NCI-H2107 treated with DMSO at 0.1 percent for 48 hours (cell line): ENCODE results near the gene KAT6B.

ENCODE experiments used
- DNase-seq: peaks from one replicate; lab custom pipeline; 2025; ENCODE audit not compliant: unreplicated experiment; lab: John Stamatoyannopoulos, UW

KAT6B gene

DNA sequence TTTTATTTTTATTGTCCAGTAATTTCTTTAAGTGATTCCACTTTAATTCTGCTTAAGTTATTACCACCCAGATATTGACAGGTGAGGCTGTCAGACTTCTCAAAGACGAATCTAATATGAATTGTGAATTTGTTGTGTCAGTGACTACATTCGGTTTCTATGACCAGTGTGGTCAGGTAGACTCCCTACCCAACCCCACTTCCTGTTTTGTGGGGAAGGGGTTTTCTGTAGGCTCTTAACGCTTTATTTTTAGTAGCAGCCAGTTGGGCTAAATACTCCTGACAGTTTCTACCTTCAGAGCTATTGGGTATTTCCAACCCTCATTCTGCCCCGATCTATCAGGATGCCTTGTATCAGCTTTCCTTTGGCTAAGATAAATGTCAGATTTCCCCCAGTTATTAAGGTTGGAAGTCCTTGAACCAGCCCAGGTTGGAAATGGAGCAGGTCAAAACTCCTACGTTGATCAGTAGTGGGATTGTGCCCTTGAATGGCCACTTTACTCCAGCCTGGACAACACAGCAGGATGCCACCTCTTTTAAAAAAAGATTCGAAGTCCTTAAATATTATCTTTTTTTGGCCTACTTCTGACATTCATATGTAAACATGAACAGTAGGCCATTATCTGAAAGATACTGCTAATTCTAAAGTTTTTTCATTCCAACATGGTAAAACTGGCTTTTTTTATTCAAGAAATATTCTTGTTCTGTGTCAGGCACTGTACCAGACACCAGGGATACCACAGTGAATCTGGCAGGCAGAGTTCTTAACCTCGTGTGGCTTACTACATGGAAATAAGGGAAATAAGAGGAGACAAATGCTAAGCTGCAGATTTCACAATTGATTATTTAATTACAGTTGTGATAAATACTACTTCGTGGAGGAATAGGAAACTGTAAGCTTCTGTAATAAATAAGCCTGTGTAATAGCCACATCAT is 151.8 kb downstream of the KAT6B start:
- no peak for DNase-seq

- no peak for DNase-seq
Observed at GRCh38 chr10:74981831-74982633, 155.6 kb downstream of the KAT6B start.

GRCh38 chr10:74982634-74982982 is 156.2 kb downstream of the KAT6B start:
- DNase-seq: no peak

- DNase-seq: no peak
Observed at GRCh38 chr10:74983383-74983782, 157.0 kb downstream of the KAT6B start.

DNA sequence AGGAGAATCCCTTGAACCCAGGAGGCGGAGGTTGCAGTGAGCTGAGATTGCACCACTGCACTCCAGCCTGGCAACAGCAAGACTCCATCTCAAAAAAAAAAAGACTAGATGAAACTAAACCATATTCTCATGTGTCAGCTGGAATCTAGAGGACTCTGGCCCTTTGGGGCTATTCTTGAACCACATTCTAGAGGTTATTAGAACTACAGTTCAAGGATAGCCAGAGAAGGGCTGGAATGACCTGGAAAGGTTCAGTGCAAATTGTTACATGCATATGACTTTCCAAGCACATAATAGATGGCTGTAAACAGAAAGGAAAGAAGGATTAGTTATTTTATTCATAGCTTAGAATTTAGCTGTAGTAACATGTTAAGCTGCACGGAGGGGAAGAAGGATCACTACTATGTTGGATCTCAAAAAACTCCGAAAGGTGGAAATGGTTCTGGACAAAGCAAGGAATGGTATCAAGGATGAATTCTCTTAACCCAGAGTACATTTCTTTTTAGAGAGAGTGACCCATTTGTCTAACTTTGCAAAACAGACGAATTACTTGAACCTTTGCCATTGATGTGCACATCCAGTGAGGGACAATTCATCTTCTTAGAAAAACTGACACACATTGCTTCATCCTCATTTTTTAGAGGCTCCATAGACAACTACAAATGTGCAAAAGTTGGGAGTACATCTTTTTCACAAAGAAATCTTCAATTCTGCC is 161.1 kb downstream of the KAT6B start:
- DNase-seq: no peak

- DNase-seq: no peak
Observed at GRCh38 chr10:74988054-74988775, 161.8 kb downstream of the KAT6B start.

DNA sequence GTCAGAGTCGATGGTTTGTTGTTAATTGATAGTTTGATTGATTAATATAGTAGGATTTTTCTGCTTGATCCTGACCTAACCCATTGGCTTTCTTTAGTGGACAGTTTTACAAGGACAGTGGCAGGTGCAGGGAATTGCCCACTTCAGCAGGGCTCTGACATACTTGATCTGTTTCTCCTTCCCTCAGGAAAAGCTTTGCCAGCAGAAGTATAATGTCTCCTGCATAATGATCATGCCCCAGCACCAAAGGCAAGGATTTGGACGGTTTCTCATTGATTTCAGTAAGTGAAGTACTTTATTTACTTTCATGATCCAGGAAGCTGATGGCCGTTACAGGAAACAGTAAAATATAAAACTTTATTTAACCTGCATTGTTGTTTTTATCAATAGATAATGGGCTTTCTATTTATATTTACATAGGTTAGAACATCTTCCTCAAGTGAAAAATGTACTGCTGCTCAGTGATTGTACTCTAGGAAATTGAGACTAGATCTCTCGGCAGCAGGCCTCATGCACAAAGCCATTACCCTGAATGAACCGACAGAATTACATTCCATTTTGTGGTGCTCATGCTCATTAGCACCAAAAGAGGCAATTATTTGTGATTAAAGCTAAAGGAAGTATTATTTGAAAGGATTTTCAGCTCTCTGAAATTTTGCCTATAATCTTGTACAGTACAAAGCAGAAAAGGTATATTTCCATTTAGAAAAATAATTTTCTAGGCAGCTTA is 162.6 kb downstream of the KAT6B start:
- DNase-seq: peak; percentile 57

DNA sequence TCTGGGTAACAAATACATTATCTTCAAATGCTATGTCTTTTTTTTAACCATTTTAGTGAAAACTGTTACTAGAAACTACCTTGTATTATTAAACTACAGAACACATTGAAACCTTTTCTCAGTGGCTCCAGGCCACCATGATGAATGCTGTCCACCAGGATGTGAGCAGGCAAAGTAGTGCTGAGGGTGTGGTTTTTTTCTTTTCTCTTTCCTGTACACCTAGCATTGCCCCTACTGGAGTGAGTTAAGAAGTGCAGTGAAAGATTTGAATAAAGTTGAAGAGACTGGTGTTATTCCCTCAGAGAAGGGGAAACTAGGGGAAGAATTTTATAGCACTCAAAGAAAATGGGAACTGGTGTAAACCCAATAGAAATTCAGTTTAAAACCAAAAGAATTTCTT is 165.0 kb downstream of the KAT6B start:
- DNase-seq: no peak

GRCh38 chr10:74992068-74992467 is 165.7 kb downstream of the KAT6B start:
- DNase-seq: no peak

- no peak for DNase-seq
Observed at GRCh38 chr10:74993649-74994048, 167.2 kb downstream of the KAT6B start.

DNA sequence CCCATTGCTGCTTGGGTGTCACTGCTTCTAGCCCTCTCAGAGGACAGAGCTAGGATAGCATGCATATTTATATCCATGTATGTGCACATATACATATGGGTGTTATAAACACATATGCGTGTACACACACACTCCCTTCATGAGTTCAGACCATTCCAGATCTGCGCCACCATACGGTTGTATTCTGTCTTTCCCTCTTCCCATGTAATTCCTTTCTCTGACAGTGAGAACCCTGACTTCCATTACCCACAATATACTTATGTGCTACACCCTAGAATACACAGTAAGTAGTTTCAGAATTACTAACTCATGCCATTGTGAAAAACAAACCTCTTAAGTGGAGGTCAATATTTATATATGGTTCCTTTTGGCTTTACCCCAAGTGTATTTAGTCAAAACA is 168.5 kb downstream of the KAT6B start:
- DNase-seq: no peak

DNA sequence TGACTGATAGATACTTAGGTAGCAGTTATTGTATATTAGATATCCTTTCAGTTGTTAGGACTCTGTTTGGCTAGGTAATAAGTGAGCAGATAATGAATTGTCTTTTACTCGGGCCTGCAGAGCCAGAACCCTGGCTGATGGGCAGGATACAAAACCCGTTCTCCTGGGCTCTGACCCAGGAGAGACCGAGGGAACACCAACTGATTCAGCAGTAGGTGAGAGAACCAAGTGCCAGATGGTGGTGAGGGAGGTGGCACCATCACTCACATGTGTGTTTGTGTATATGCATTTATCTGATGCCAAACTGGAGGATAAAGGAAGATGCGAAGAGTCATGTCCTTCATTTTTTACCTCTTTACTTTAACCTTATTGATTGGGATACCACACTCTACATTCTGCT is 169.4 kb downstream of the KAT6B start:
- no peak for DNase-seq

DNA sequence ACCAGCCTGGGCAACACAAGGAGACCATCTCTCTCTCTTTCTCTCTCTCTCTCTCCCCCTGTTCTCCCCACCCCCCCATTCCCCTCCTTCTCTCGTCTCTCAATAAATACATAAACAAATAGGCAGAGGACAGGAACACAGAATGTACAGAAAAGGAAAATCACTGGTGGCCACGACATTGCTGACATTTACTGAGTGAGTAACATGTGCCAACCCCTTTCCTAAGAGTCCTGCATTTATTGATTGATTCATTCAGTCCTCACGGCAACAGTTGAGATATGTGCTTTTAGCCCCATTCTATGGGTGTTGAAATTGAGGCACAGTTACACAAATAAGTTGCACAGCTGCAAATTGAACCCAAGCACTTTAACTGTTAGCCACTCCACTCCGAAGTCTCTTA is 170.8 kb downstream of the KAT6B start:
- no peak for DNase-seq

DNA sequence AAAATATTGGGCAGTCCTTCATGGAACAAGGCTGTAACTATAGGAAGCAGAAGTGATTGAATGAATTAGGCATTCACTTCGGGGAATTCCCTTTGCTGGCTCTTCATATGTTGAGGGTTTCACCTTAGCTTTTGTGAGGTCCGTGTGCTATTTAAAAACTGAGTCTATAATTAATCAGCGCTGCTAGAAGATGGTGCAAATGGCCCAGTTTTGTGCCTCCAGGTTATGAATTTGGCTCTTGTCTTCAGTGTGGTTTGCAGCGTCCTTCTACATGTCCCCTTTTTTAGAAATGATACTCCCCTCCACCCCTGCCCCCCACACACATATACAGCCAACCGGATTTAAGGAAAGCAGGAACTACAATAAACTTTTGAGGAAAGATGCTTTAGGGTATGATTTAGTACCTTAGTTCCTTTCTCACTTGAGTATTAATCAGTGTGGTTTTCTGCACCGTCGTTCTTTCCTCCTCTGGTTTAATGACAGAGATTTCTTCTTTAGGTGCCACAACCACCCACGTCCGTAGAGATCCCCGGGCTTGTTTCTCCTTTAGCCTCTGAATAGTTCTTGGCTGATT is 174.4 kb downstream of the KAT6B start:
- no peak for DNase-seq

- no peak for DNase-seq
Observed at GRCh38 chr10:75001715-75002350, 175.4 kb downstream of the KAT6B start.

DNA sequence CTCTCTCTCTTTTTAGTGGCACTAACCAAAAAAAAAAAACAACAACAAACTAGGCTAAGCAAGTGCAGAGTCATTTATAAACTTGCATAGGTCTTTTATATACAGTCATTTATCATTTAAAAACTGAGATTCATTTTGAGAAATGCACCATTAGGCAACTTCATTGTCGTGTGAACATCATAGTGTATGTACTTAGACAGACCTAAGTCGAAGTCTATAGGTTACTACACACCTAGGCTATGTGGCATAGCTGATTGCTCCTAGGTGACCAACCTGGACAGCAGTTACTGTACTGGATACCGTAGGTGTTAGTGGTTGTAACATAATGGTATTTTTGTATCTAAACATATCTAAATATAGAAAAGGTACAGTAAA is 175.9 kb downstream of the KAT6B start:
- DNase-seq: no peak

DNA sequence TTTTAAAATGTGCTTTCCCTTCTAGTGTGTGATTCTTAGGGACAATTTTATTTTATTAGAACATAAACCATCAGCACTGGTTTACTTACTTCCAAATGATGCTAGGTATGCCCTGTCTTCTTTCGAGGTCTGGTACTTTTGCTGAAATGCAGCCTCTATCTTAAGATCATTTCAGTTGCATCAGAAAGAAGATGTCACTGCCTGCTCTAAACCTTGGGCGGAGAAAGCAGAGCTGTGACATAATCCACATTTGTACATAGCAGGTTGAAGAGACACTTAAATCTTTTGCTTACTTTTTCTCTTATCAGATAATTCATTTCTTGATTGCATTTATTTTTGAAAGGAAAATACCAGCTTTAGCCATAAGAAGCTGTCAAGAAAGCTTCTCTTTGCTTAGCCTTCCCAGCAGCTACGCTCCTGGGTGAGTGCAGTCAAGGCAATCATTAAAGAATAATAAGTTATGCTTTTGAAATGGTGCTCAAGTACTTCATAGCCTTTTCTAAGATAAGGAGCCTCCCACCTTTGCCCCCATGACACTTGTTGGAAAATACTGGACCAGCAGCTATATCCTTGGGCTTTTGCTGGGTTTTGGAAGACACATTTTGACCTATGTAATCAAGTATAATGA is 176.7 kb downstream of the KAT6B start:
- no peak for DNase-seq

- DNase-seq: no peak
Observed at GRCh38 chr10:75003891-75004290, 177.5 kb downstream of the KAT6B start.

DNA sequence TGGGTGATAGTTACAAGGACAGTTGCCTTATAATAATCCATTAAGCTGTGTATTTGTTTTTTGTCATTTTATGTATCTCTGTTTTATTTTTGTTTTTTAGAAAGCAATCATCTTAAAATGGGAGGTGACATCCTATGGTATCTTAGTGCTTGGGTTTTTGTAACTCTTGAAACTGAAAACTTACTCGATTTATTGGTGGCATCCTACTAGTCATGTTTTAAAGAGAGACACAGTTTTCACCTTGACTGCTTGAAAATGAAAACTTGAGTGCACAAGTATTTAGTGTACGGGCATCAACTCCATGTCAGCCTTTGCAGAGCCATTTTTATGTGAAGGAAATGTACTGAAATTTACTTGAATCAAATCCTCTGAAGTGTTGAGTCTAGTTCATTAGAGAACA is 181.2 kb downstream of the KAT6B start:
- no peak for DNase-seq
